GM12891 (cell line): ENCODE measurements around the gene RAB1A.

Experiments used
- PAX5 ChIP-seq: IDR thresholded peaks from 2 replicates; pipeline ENCODE4 v1.6.1; 2011; ENCODE audit warnings: low read length, moderate library complexity, mild to moderate bottlenecking; ENCODE audit not compliant: insufficient read depth, severe bottlenecking
- POLR2A ChIP-seq: IDR thresholded peaks from 2 replicates; pipeline ENCODE4 v1.6.1; 2011; ENCODE audit warnings: low read depth, low read length, control low read depth
- POLR2AphosphoS5 ChIP-seq: IDR thresholded peaks from 2 replicates; pipeline ENCODE4 v1.6.1; 2011; ENCODE audit warnings: low read depth, low read length, control low read depth
- POU2F2 ChIP-seq: IDR thresholded peaks from 2 replicates; pipeline ENCODE4 v1.6.1; 2011; ENCODE audit warnings: low read depth, mild to moderate bottlenecking, control low read depth, low read length, moderate library complexity
- TAF1 ChIP-seq: IDR thresholded peaks from 2 replicates; pipeline ENCODE4 v1.6.1; 2011; ENCODE audit warnings: low read depth, low read length, control low read depth

DNA sequence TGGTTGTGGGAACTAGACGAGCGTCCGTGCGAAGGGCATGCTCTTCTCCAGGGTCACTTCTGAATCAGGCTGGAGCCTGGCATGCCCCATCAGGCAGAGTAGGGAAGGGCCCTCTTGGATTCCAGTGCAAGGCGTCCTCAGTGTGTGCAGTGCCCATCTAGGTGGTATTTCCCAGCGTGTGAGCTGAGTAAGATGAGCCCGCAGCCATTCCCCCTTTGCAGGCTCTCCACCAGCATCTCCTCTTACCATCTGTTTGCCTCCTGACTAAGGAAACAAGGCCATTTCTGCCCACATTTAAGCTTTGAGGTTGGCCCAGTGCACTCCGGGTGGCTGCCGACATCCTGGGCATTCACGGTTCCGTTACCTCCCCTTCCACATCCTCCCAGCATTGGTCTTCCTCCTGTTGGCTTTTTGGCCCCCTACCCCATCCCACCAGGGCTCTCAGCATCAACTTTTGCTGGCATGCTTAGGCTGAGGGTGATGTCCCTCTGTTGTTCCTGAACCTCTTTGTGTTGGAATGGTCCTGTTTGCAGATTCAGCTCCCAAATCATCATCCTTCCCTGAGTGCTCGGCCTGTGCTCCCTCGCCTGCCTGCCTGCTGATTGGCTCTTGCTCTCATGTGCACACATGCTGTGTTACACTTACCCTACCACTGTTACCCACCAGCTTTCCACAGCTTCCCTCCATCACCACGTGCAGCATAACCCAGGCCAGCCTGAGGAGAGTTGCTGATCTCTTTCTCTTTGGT is 61.9 kb downstream of the RAB1A start:
- TF ChIP-seq POLR2A = no peak
- no peak for TF ChIP-seq TAF1
- no peak for TF ChIP-seq POLR2AphosphoS5
- 0 out of 2 replicates have a peak, but pooled peaks have one; percentile 20 for TF ChIP-seq POU2F2
- TF ChIP-seq PAX5 = no peak
